Astrocyte (in vitro differentiated cells and primary cell): ENCODE measurements around the gene CCDC85A. TPM values are rescaled to one million over a fixed set of nuclear protein-coding genes. Genes with fewer than 3 reads are reported as not detected.

Source experiments
- DNase-seq: peaks from one replicate; pipeline ENCODE4 v3.0.0-alpha.2; 2010; ENCODE audit warnings: low read depth
- FAIRE-seq: peaks from 2 replicates; lab custom pipeline; 2011; peaks lifted over from hg19 to GRCh38; lab: Jason Lieb, UNC
- H2AFZ ChIP-seq: 2 replicates; pipeline ENCODE4 v1.6.0; 2012; ENCODE audit warnings: low read depth, low read length, inconsistent platforms
- H3K27ac ChIP-seq: 2 replicates; pipeline ENCODE4 v1.5.1; 2011; ENCODE audit warnings: low read depth, low read length, inconsistent platforms
- H3K27me3 ChIP-seq: 2 replicates; pipeline ENCODE4 v1.6.0; 2011; ENCODE audit warnings: low read length, inconsistent platforms; ENCODE audit not compliant: insufficient read depth
- H3K36me3 ChIP-seq: 2 replicates; pipeline ENCODE4 v1.5.1; 2011; ENCODE audit warnings: low read length, inconsistent platforms; ENCODE audit not compliant: insufficient read depth
- H3K4me1 ChIP-seq: 2 replicates; pipeline ENCODE4 v1.5.1; 2011; ENCODE audit warnings: low read length, inconsistent platforms; ENCODE audit not compliant: insufficient read depth
- H3K4me2 ChIP-seq: 2 replicates; pipeline ENCODE4 v1.6.0; 2012; ENCODE audit warnings: low read length, inconsistent platforms
- H3K4me3 ChIP-seq: 2 replicates; pipeline ENCODE4 v1.5.1; 2011; ENCODE audit warnings: low read depth, mild to moderate bottlenecking, low read length, inconsistent platforms; ENCODE audit not compliant: insufficient read depth
- H3K79me2 ChIP-seq: 2 replicates; pipeline ENCODE4 v1.6.0; 2012; ENCODE audit warnings: mild to moderate bottlenecking, low read length, inconsistent platforms; ENCODE audit not compliant: insufficient read depth
- H3K9ac ChIP-seq: 2 replicates; pipeline ENCODE4 v1.6.0; 2012; ENCODE audit warnings: mild to moderate bottlenecking, low read length, inconsistent platforms
- H3K9me3 ChIP-seq: 2 replicates; pipeline ENCODE4 v1.5.1; 2012; ENCODE audit warnings: low read depth, mild to moderate bottlenecking, low read length, inconsistent platforms; ENCODE audit not compliant: insufficient read depth
- H4K20me1 ChIP-seq: 2 replicates; pipeline ENCODE4 v1.6.0; 2012; ENCODE audit warnings: low read length, inconsistent platforms; ENCODE audit not compliant: insufficient read depth
- H3K27ac Mint-ChIP-seq: one replicate; pipeline ENCODE4 v1.8.0; 2021; ENCODE audit warnings: mild to moderate bottlenecking, mixed read lengths; ENCODE audit not compliant: unreplicated experiment
- H3K27me3 Mint-ChIP-seq: one replicate; pipeline ENCODE4 v1.8.0; 2021; ENCODE audit warnings: low read depth, mixed read lengths; ENCODE audit not compliant: unreplicated experiment
- H3K36me3 Mint-ChIP-seq: one replicate; pipeline ENCODE4 v1.8.0; 2021; ENCODE audit warnings: low read depth, mixed read lengths; ENCODE audit not compliant: unreplicated experiment
- H3K4me1 Mint-ChIP-seq: one replicate; pipeline ENCODE4 v1.8.0; 2021; ENCODE audit warnings: low read depth, mixed read lengths; ENCODE audit not compliant: unreplicated experiment
- H3K4me3 Mint-ChIP-seq: one replicate; pipeline ENCODE4 v1.8.0; 2021; ENCODE audit warnings: mild to moderate bottlenecking, moderate library complexity, mixed read lengths; ENCODE audit not compliant: unreplicated experiment
- H3K9me3 Mint-ChIP-seq: one replicate; pipeline ENCODE4 v1.8.0; 2021; ENCODE audit warnings: mild to moderate bottlenecking, mixed read lengths; ENCODE audit not compliant: unreplicated experiment
- CTCF ChIP-seq: IDR thresholded peaks from 2 replicates; pipeline ENCODE4 v1.5.1; 2011; ENCODE audit warnings: low read depth, mild to moderate bottlenecking, inconsistent platforms, low read length, moderate library complexity; ENCODE audit not compliant: insufficient read depth
- EZH2 ChIP-seq: IDR thresholded peaks from 2 replicates; pipeline ENCODE4 v1.6.1; 2012; ENCODE audit warnings: mild to moderate bottlenecking, low read length, inconsistent platforms; ENCODE audit not compliant: insufficient read depth
- total RNA-seq: library from RNA; stranded (reverse); gene quantifications from 2 replicates; pipeline ENCODE4 v1.2.1, GENCODE V29; 2021

CCDC85A gene
- total RNA-seq, 1 donor from 2014 or later: 8.9 TPM

- H3K9ac ChIP-seq: no peak overlapping the region
- no peak overlapping the region for H3K4me2 ChIP-seq
- H3K79me2 ChIP-seq: no peaks in the 10 kb centered on the region
Measured at GRCh38 chr2:56295666-56296065, 111.9 kb downstream of the CCDC85A start.

GRCh38 chr2:56297671-56298070 is 113.9 kb downstream of the CCDC85A start:
- Histone ChIP-seq H3K79me2 (no peaks in the 10 kb centered on the region), H3K4me1 (no peaks in the 10 kb centered on the region), H3K4me2 (no peak overlapping the region), H3K27me3 (no peaks in the 10 kb centered on the region), H3K36me3 (no peaks in the 10 kb centered on the region), H2AFZ (no peak overlapping the region), H4K20me1 (no peaks in the 10 kb centered on the region), H3K4me3 (no peak overlapping the region), H3K9me3 (no peaks in the 10 kb centered on the region), H3K27ac (no peak overlapping the region), H3K9ac (no peak overlapping the region)
- Mint-ChIP-seq H3K36me3 (peaks cover 2% of the 10 kb centered on the region), H3K9me3 (no peaks in the 10 kb centered on the region), H3K4me1 (peaks cover 12% of the 10 kb centered on the region), H3K4me3 (no peak overlapping the region), H3K27me3 (no peaks in the 10 kb centered on the region), H3K27ac (no peak overlapping the region)
- DNase-seq (no peak), FAIRE-seq (no peak)
- TF ChIP-seq CTCF: no peak
- TF ChIP-seq EZH2: no peak

More at GRCh38 chr2:56295666-56296065, 111.9 kb downstream of the CCDC85A start:
- DNase-seq (no peak), FAIRE-seq (no peak)
- Mint-ChIP-seq H3K27me3 (no peaks in the 10 kb centered on the region), H3K27ac (no peak overlapping the region), H3K9me3 (no peaks in the 10 kb centered on the region), H3K4me3 (no peak overlapping the region), H3K36me3 (peaks cover 2% of the 10 kb centered on the region), H3K4me1 (peaks cover 14% of the 10 kb centered on the region)
- no peak overlapping the region for H3K27ac ChIP-seq
- no peak overlapping the region for H2AFZ ChIP-seq
- no peak for TF ChIP-seq CTCF
- no peak for TF ChIP-seq EZH2
- no peaks in the 10 kb centered on the region for H3K4me1 ChIP-seq
- no peaks in the 10 kb centered on the region for H3K9me3 ChIP-seq
- no peak overlapping the region for H3K4me3 ChIP-seq
- no peaks in the 10 kb centered on the region for H3K36me3 ChIP-seq
- no peaks in the 10 kb centered on the region for H3K27me3 ChIP-seq
- no peaks in the 10 kb centered on the region for H4K20me1 ChIP-seq

GRCh38 chr2:56299171-56299691 is 115.4 kb downstream of the CCDC85A start:
- H3K36me3 Mint-ChIP-seq: no peaks in the 10 kb centered on the region
- peak overlapping the region; percentile 27 for H3K27ac Mint-ChIP-seq
- H3K9me3 Mint-ChIP-seq: no peaks in the 10 kb centered on the region
- H3K4me1 Mint-ChIP-seq: peaks cover 12% of the 10 kb centered on the region
- Histone ChIP-seq H3K4me1 (no peaks in the 10 kb centered on the region), H2AFZ (no peak overlapping the region), H3K27ac (no peak overlapping the region), H3K9me3 (no peaks in the 10 kb centered on the region), H3K4me2 (no peak overlapping the region), H3K9ac (no peak overlapping the region), H4K20me1 (no peaks in the 10 kb centered on the region), H3K36me3 (no peaks in the 10 kb centered on the region), H3K27me3 (no peaks in the 10 kb centered on the region), H3K4me3 (no peak overlapping the region), H3K79me2 (no peaks in the 10 kb centered on the region)
- DNase-seq (peak; percentile 58), FAIRE-seq (no peak)
- TF ChIP-seq CTCF (no peak), EZH2 (no peak)
- H3K4me3 Mint-ChIP-seq: no peak overlapping the region
- no peaks in the 10 kb centered on the region for H3K27me3 Mint-ChIP-seq
